AG08396 (cell line): ENCODE measurements around the gene TLR9.
"Not testable (repeated sequence)": the region's sequence is repeated elsewhere in the genome, so short reads cannot be mapped to it uniquely, and the experiment has no call there.

Experiments
- DNase-seq: peaks from one replicate; pipeline ENCODE4 v3.0.0; 2012; ENCODE audit warnings: low spot score, mixed read lengths

The TLR9 gene

GRCh38 chr3:52194485-52195290 is 30.8 kb downstream of the TLR9 start:
- no peak for DNase-seq

GRCh38 chr3:52193065-52193464 is 32.4 kb downstream of the TLR9 start:
- DNase-seq: peak; percentile 55

GRCh38 chr3:52191663-52192062 is 33.8 kb downstream of the TLR9 start:
- no peak for DNase-seq

- no peak for DNase-seq
Measured at GRCh38 chr3:52190294-52191074, 35.0 kb downstream of the TLR9 start.

- DNase-seq: no peak
Measured at GRCh38 chr3:52188556-52188955, 36.9 kb downstream of the TLR9 start.

- DNase-seq: no peak
Measured at GRCh38 chr3:52186729-52187128, 38.7 kb downstream of the TLR9 start.

- DNase-seq: no peak
Measured at GRCh38 chr3:52185837-52186236, 39.6 kb downstream of the TLR9 start.

- DNase-seq: no peak
Measured at GRCh38 chr3:52185311-52185710, 40.1 kb downstream of the TLR9 start.

GRCh38 chr3:52184690-52185089 is 40.8 kb downstream of the TLR9 start:
- DNase-seq: no peak

GRCh38 chr3:52183786-52184445 is 41.5 kb downstream of the TLR9 start:
- DNase-seq: no peak

- no peak for DNase-seq
Measured at GRCh38 chr3:52182691-52183090, 42.8 kb downstream of the TLR9 start.

GRCh38 chr3:52182196-52182595 is 43.2 kb downstream of the TLR9 start:
- no peak for DNase-seq

GRCh38 chr3:52181543-52181942 is 43.9 kb downstream of the TLR9 start:
- peak; percentile 71 for DNase-seq

- no peak for DNase-seq
Measured at GRCh38 chr3:52178537-52178936, 46.9 kb downstream of the TLR9 start.

GRCh38 chr3:52178126-52178525 is 47.3 kb downstream of the TLR9 start:
- not testable (repeated sequence) for DNase-seq

- no peak for DNase-seq
Measured at GRCh38 chr3:52177701-52178042, 47.8 kb downstream of the TLR9 start.

- DNase-seq: no peak
Measured at GRCh38 chr3:52176951-52177700, 48.3 kb downstream of the TLR9 start.

GRCh38 chr3:52176180-52176752 is 49.2 kb downstream of the TLR9 start:
- DNase-seq: no peak

GRCh38 chr3:52175416-52176179 is 49.8 kb downstream of the TLR9 start:
- DNase-seq: no peak

- DNase-seq: no peak
Measured at GRCh38 chr3:52174896-52175295, 50.5 kb downstream of the TLR9 start.

GRCh38 chr3:52173101-52173500 is 52.3 kb downstream of the TLR9 start:
- no peak for DNase-seq
